VCaP (cell line): Measurements from ENCODE around the gene HRNR.

Experiments used
- H3K27ac ChIP-seq: fragments of 450-650 bp; 2 replicates; pipeline ENCODE4 v1.5.1; 2017
- CTCF ChIP-seq: fragments of 450-650 bp; conservative IDR thresholded peaks from 2 replicates; pipeline ENCODE4 v1.5.1; 2017; ENCODE audit warnings: mild to moderate bottlenecking, moderate library complexity

HRNR gene

DNA sequence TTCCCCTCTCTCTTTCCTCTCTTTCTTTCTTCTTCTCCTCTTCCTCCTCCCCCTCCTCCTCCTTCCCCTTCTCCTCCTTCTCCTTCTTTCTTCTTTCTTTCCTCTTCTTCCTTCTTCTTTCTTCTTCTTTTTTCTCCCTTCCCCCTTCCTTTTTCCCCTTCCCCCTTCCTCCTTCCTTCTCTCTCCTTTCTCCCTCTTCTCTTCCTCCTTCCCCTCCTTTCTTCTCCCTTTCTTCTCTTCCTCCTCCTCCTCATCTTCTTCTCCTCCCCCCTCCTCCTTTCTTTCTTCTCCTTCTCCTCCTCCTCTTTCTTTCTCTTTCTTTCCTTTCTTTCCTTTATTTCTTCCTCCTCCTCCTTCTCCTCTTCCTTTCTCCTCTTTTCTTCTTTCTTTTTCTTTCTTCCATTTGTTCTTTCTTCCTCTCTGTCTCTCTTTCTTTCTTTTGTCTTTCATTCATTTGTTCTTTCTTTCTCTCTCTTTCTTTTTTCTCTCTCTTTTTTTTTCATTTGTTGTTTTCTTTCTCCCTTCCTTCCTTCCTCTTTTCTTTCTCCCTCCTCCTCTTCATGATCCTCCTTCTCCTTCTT lies 26.5 kb downstream of the HRNR start:
- TF ChIP-seq CTCF: no peak

GRCh38 chr1:152191711-152192110 lies 32.3 kb downstream of the HRNR start:
- TF ChIP-seq CTCF: no peak
- peak overlapping the region; percentile 99 for H3K27ac ChIP-seq

More for the DNA sequence above, 26.5 kb downstream of the HRNR start:
- peak overlapping the region; percentile 88 for H3K27ac ChIP-seq

DNA sequence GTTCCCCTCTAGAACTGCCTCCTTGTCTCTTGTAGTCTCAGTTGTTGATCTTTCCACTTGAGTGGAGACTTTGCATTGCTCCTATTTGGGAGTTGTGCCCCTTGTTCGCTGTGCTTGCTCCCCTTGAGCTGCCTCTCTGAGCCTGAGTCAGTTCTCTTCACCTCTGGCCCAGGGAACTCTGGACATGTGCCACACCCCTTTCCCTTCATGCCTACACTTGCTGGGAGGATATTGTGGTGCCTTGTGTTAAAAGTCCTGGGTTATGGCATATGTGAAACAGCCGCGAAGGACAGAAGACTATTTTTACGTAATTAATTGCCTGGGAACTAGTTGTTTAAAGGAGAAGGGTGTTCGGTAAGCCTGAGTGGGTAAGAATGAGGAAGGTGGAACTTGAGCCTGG lies 32.7 kb downstream of the HRNR start:
- no peak for TF ChIP-seq CTCF

GRCh38 chr1:152190589-152190988 lies 33.4 kb downstream of the HRNR start:
- peak overlapping the region; percentile 99 for H3K27ac ChIP-seq
- no peak for TF ChIP-seq CTCF

More for the DNA sequence above, 32.7 kb downstream of the HRNR start:
- peak overlapping the region; percentile 99 for H3K27ac ChIP-seq

DNA sequence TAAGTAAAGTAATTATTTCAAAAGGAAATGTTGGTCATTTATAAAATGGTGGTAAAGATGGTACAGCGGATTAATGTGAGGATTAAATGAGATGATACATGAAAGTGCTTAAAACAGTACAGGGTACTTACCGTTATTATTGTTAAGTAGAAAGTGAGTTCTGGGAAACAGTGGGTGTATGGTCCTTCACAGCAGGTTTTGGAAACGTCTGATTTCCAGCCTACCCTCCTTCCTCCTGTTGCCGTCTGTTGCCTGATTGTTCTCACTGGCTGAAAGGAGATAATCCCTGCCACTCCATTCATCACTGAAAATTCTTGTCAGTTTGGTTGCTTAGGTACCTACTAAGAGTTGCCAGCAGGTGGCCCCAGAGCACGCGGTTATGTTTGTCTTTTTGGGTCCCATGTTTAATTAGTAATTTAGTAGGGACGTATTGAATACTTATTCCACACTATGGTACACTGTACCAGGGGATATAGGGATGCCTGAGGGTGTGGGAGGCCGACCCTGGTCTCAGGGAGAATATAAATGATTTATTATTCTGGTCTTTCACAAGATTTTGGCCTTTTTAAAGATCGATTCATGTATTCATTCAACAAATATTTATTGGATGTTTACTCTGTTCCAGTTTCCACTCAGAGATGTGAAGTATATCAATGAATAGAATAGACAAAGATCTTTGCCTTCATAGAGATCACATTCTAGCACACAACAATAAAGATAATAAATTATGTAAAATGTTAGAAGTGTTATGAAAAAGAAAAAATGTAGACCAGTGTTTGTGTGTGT lies 34.1 kb downstream of the HRNR start:
- peak; percentile 89 for TF ChIP-seq CTCF
- H3K27ac ChIP-seq: peak overlapping the region; percentile 99

- peak overlapping the region; percentile 99; the same call in 1 of the 2 replicates for H3K27ac ChIP-seq
- TF ChIP-seq CTCF: peak; percentile 71
These were observed 35.1 kb downstream of the HRNR start for GRCh38 chr1:152188673-152189591.
